GM12878 (cell line): ENCODE results near the gene ADPGK. TPM values are rescaled to one million over a fixed set of nuclear protein-coding genes. Genes with fewer than 3 reads are reported as not detected.

Experiments used
- ATAC-seq: fragments of 200-7000 bp; cut with Tn5 transposase; 3 replicates; pipeline ENCODE4 v1.9.1; 2020; ENCODE audit warnings: mild to moderate bottlenecking, moderate library complexity
- BruUV-seq: library from RNA; stranded (reverse); fragments of 400-500 nt; replicated peaks from 2 replicates; lab custom pipeline; 2021; lab: Mats Ljungman, UMichigan
- CTCF ChIA-PET: fragments of 300-600 bp; sonication (Branson Sonifier 250); formaldehyde crosslinking; extraction: SDS; loops from one replicate; lab custom pipeline; 2021; ENCODE audit warnings: inconsistent platforms; lab: Yijun Ruan, JAX
- POLR2A ChIA-PET: fragments of 350-600 bp; formaldehyde crosslinking; extraction: SDS; loops from one replicate; lab custom pipeline; 2021; ENCODE audit warnings: inconsistent platforms; lab: Charles Lee
- RAD21 ChIA-PET: fragments of 300-600 bp; sonication (Branson Sonifier 250); formaldehyde crosslinking; loops from one replicate; lab custom pipeline; 2023; ENCODE audit warnings: antibody characterized with exemption; ENCODE audit not compliant: unreplicated experiment; lab: Charles Lee
- SMC1A ChIA-PET: fragments of 300-600 bp; sonication (Branson Sonifier 250); formaldehyde crosslinking; loops from one replicate; lab custom pipeline; 2023; ENCODE audit not compliant: unreplicated experiment, uncharacterized antibody; lab: Charles Lee
- DNase-seq: peaks from one replicate; pipeline ENCODE4 v3.0.0-alpha.2; 2011; ENCODE audit warnings: low read depth, low spot score
- FAIRE-seq: peaks from 3 replicates; lab custom pipeline; 2011; peaks lifted over from hg19 to GRCh38; lab: Jason Lieb, UNC
- H2AFZ ChIP-seq: 2 replicates; pipeline ENCODE4 v1.6.0; 2011; ENCODE audit warnings: low read depth, low read length, control low read depth; ENCODE audit not compliant: control insufficient read depth
- H3K27ac ChIP-seq: 2 replicates; pipeline ENCODE4 v1.5.1; 2011; ENCODE audit warnings: control low read depth; ENCODE audit not compliant: control insufficient read depth, insufficient read depth
- H3K27me3 ChIP-seq, 2 experiments: replicated peaks in 1 of 2; 2 replicates each; pipeline versions ENCODE4 v1.6.0 to v1.6.1; 2011; ENCODE audit warnings: low read length in 1 of 2; ENCODE audit not compliant: control insufficient read depth in 2 of 2, insufficient read depth in 2 of 2
- H3K36me3 ChIP-seq, 2 experiments: 2 replicates each; pipeline ENCODE4 v1.5.1; 2011; ENCODE audit warnings: low read length in 1 of 2; ENCODE audit not compliant: control insufficient read depth in 2 of 2, insufficient read depth in 2 of 2
- H3K4me1 ChIP-seq: 2 replicates; pipeline ENCODE4 v1.6.1; 2011; ENCODE audit warnings: mild to moderate bottlenecking, low read length, moderate library complexity, mixed read lengths; ENCODE audit not compliant: control insufficient read depth, insufficient read depth
- H3K4me2 ChIP-seq: 2 replicates; pipeline ENCODE4 v1.6.0; 2011; ENCODE audit warnings: control low read depth; ENCODE audit not compliant: control insufficient read depth, insufficient read depth
- H3K4me3 ChIP-seq: fragments of 200-600 bp; sonication (generic); 2 replicates; pipeline ENCODE4 v1.5.1; 2016
- H3K79me2 ChIP-seq: 2 replicates; pipeline ENCODE4 v1.6.0; 2011; ENCODE audit warnings: low read length; ENCODE audit not compliant: control insufficient read depth, insufficient read depth
- H3K9ac ChIP-seq: 2 replicates; pipeline ENCODE4 v1.8.0; 2011; ENCODE audit warnings: low read length, control low read depth, mixed read lengths; ENCODE audit not compliant: control insufficient read depth, insufficient read depth
- H3K9me3 ChIP-seq: replicated peaks from 3 replicates; pipeline ENCODE4 v1.5.1; 2011; ENCODE audit warnings: mild to moderate bottlenecking, low read length; ENCODE audit not compliant: control insufficient read depth, insufficient read depth
- H4K20me1 ChIP-seq: 2 replicates; pipeline ENCODE4 v1.6.0; 2011; ENCODE audit not compliant: control insufficient read depth, insufficient read depth
- IRF4 ChIP-seq: IDR thresholded peaks from 2 replicates; pipeline ENCODE4 v1.6.1; 2011; ENCODE audit warnings: low read depth, low read length
- KLF5 ChIP-seq: fragments of 450-650 bp; IDR thresholded peaks from 2 replicates; pipeline ENCODE4 v1.6.1; 2014; ENCODE audit warnings: mild to moderate bottlenecking; ENCODE audit not compliant: partially characterized antibody
- MXI1 ChIP-seq: fragments of 150-350 bp; IDR thresholded peaks from 2 replicates; pipeline ENCODE4 v1.6.1; 2011; ENCODE audit warnings: low read depth, mild to moderate bottlenecking, inconsistent platforms, low read length, improper control_type of control experiment
- NR2C1 ChIP-seq: fragments of 450-650 bp; IDR thresholded peaks from 2 replicates; pipeline ENCODE4 v1.6.1; 2017; ENCODE audit warnings: antibody characterized with exemption, mild to moderate bottlenecking, moderate library complexity
- POLR2AphosphoS5 ChIP-seq: IDR thresholded peaks from 2 replicates; pipeline ENCODE4 v1.6.1; 2011; ENCODE audit warnings: mild to moderate bottlenecking, low read length, inconsistent platforms
- RAD21 ChIP-seq: IDR thresholded peaks from 2 replicates; pipeline ENCODE4 v1.6.1; 2011; ENCODE audit warnings: mild to moderate bottlenecking, low read depth, low read length, moderate library complexity; ENCODE audit not compliant: insufficient read depth
- RCOR1 ChIP-seq: conservative IDR thresholded peaks from 2 replicates; pipeline ENCODE4 v1.6.1; 2012; ENCODE audit warnings: low read depth, low read length, improper control_type of control experiment
- RUNX3 ChIP-seq: IDR thresholded peaks from 2 replicates; pipeline ENCODE4 v1.6.1; 2012; ENCODE audit warnings: low read length, inconsistent platforms
- SMARCA5 ChIP-seq: fragments of 450-650 bp; IDR thresholded peaks from 2 replicates; pipeline ENCODE4 v1.6.1; 2017; ENCODE audit warnings: mild to moderate bottlenecking
- TCF12 ChIP-seq: IDR thresholded peaks from 2 replicates; pipeline ENCODE4 v1.6.1; 2011; ENCODE audit warnings: low read depth, mild to moderate bottlenecking, low read length
- WGBS: methylation state at CpG from one replicate; pipeline ENCODE4 v1.1.6; 2016; ENCODE audit warnings: low lambda C conversion rate; ENCODE audit not compliant: insufficient replicate concordance, insufficient coverage; ENCODE audit errors: missing lambda C conversion rate; 5-methylcytosine and 5-hydroxymethylcytosine counted together
- in situ Hi-C: fragments of 300-500 bp; cut with MboI; formaldehyde crosslinking; loops from 9 replicates; pipeline ENCODE4 v1.14.3; 2018; ENCODE audit warnings: mixed read lengths
- intact Hi-C: fragments of 100-400 bp; cut with micrococcal nuclease; formaldehyde crosslinking; loops from one replicate; pipeline ENCODE4 v1.14.2; 2022; ENCODE audit not compliant: unreplicated experiment
- polyA plus RNA-seq, 11 experiments: library from polyadenylated mRNA; depleted of rRNA in 4 of 11; unstranded in 6 of 11; stranded (reverse) in 5 of 11; fragments of >200 nt; fragmentation: Nextera tagmentation in 4 of 11; fragmentation: Illumina TruSeq in 1 of 11; extraction: Ambion mirVana in 4 of 11; extraction: Trizol in 1 of 11; gene quantifications; 1 replicate in 1 of 11; 2 replicates in 10 of 11; pipeline versions ENCODE4 v1.2.1 to v1.2.3, GENCODE V29; 2011 to 2016; ENCODE audit warnings: inconsistent platforms in 2 of 11, missing spikeins in 2 of 11, low read depth in 1 of 11
- total RNA-seq, 4 experiments: library from RNA; depleted of rRNA in 3 of 4; stranded (reverse); fragments of >200 nt in 3 of 4; fragmentation: Illumina TruSeq in 1 of 4; extraction: Trizol in 1 of 4; gene quantifications; 2 replicates each; pipeline versions ENCODE4 v1.2.1 to v1.2.3, GENCODE V29; 2013 to 2021
- TF ChIP-seq, protein P1 (sequence below): fragments of 450-650 bp; IDR thresholded peaks from 2 replicates; pipeline ENCODE4 v1.6.1; 2017; ENCODE audit warnings: borderline replicate concordance
- TF ChIP-seq, protein P2 (sequence below): IDR thresholded peaks from 2 replicates; pipeline ENCODE4 v1.6.1; 2011; ENCODE audit warnings: borderline replicate concordance, low read depth, mild to moderate bottlenecking, moderate library complexity, low read length; ENCODE audit not compliant: insufficient read depth, poor library complexity, severe bottlenecking

The ADPGK gene
- total and polyA plus RNA-seq, 10 of the 15 experiments (the other 5 are each of a cell fraction or from before 2014, with no cell fraction given): 13.8 to 146 (median 56.7) TPM

DNA sequence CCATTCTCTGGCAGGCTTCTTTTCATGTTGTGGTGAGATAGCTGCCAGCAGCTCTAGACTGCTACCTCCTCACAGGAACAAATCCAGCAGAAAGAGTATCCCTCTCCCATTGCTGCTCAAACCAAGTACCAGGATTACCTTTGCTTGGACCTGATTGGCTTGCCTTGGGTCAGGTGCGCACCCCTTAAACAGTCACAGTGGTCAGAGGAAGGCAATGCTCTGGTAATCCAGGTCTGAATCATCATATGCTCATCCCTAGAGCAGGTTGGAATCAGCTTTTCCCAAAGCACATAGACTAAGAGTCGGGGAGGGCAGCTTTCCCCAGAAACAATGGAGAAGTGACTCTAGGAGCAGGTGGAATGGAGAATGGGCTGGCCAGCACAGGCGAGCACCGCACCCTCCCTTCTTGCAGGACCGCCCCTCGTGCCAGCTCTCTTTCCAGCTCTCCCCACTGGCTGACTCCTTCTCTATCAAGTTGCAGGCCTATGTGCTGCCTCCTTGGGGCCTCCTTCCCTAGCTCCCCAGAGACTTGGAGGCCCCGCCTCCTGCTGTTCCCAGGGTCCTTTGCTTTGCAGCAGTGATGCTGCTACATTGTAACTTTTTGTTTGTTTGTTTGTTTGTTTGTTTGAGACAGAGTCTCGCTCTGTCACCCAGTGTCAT is 29.9 kb upstream of the ADPGK start:
- POLR2A ChIA-PET: interaction anchor here (0.6 kb wide), 1 partner anchor 89 kb away, joined by 3 read pairs; no protein-coding TSS in a partner anchor
- TF ChIP-seq NR2C1: no peak
- no peak for TF ChIP-seq RCOR1
- TF ChIP-seq RUNX3: no peak
- no peak for TF ChIP-seq IRF4
- no peak for TF ChIP-seq POLR2AphosphoS5
- no peak for TF ChIP-seq SMARCA5
- TF ChIP-seq TCF12: no peak
- TF ChIP-seq, protein P1, sequence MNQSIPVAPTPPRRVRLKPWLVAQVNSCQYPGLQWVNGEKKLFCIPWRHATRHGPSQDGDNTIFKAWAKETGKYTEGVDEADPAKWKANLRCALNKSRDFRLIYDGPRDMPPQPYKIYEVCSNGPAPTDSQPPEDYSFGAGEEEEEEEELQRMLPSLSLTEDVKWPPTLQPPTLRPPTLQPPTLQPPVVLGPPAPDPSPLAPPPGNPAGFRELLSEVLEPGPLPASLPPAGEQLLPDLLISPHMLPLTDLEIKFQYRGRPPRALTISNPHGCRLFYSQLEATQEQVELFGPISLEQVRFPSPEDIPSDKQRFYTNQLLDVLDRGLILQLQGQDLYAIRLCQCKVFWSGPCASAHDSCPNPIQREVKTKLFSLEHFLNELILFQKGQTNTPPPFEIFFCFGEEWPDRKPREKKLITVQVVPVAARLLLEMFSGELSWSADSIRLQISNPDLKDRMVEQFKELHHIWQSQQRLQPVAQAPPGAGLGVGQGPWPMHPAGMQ: no peak
- no peak for TF ChIP-seq KLF5
- TF ChIP-seq, protein P2, sequence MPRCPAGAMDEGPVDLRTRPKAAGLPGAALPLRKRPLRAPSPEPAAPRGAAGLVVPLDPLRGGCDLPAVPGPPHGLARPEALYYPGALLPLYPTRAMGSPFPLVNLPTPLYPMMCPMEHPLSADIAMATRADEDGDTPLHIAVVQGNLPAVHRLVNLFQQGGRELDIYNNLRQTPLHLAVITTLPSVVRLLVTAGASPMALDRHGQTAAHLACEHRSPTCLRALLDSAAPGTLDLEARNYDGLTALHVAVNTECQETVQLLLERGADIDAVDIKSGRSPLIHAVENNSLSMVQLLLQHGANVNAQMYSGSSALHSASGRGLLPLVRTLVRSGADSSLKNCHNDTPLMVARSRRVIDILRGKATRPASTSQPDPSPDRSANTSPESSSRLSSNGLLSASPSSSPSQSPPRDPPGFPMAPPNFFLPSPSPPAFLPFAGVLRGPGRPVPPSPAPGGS: no peak
- TF ChIP-seq RAD21: no peak
- TF ChIP-seq MXI1: no peak
- DNase-seq (no peak), ATAC-seq (no peak), FAIRE-seq (no peak)
- no TSS peak for BruUV-seq
- no peak overlapping the region for H3K9ac ChIP-seq
- H3K79me2 ChIP-seq: no peaks in the 10 kb centered on the region
- in situ Hi-C loops (no loop called here), intact Hi-C loops (no loop called here)
- RAD21 ChIA-PET: no interaction called here
- 26% methylated on average over 8 of the region's 8 CpGs for WGBS
- H4K20me1 ChIP-seq: no peaks in the 10 kb centered on the region
- H3K4me1 ChIP-seq: no peaks in the 10 kb centered on the region
- H3K36me3 ChIP-seq: no peaks in the 10 kb centered on the region
- SMC1A ChIA-PET: interaction anchor here (1.2 kb wide), 1 partner anchor 15 kb away, joined by 3 read pairs; no protein-coding TSS in a partner anchor
- no peak overlapping the region for H3K4me2 ChIP-seq
- no peak overlapping the region for H3K27ac ChIP-seq
- peaks cover 0 to 2% of the 10 kb centered on the region in 2 experiments; a peak in 1 of 4 replicates for H3K27me3 ChIP-seq
- CTCF ChIA-PET: no interaction called here
- no peak overlapping the region for H2AFZ ChIP-seq
- no peak overlapping the region for H3K4me3 ChIP-seq
- no peaks in the 10 kb centered on the region for H3K9me3 ChIP-seq
